Activated CD4-positive, alpha-beta memory T cell treated with anti-CD3 and anti-CD28 coated beads, Interleukin-2, amount 10 ng/mL, durations not matched to agents 7 days and 5 days (primary cell): ENCODE results near the gene MAPK1IP1L. TPM values are rescaled to one million over a fixed set of nuclear protein-coding genes. Genes with fewer than 3 reads are reported as not detected.

Experiments
- CTCF ChIA-PET: fragments of 350-600 bp; sonication (Branson Sonifier 250); formaldehyde crosslinking; loops from one replicate; lab custom pipeline; 2021; ENCODE audit warnings: antibody characterized with exemption, inconsistent platforms; lab: Charles Lee
- POLR2A ChIA-PET: fragments of 350-600 bp; sonication (Branson Sonifier 250); formaldehyde crosslinking; loops from one replicate; lab custom pipeline; 2021; ENCODE audit warnings: antibody characterized with exemption; lab: Charles Lee
- DNase-seq: peaks from one replicate; pipeline ENCODE4 v3.0.0-alpha.2; 2020
- H3K27ac Mint-ChIP-seq: one replicate; pipeline ENCODE4 v1.8.0; 2021; ENCODE audit warnings: mild to moderate bottlenecking, mixed read lengths
- H3K27me3 Mint-ChIP-seq: one replicate; pipeline ENCODE4 v1.8.0; 2021; ENCODE audit warnings: mixed read lengths
- H3K36me3 Mint-ChIP-seq: one replicate; pipeline ENCODE4 v1.8.0; 2021; ENCODE audit warnings: low read depth, mixed read lengths
- H3K4me1 Mint-ChIP-seq: one replicate; pipeline ENCODE4 v1.8.0; 2021; ENCODE audit warnings: mixed read lengths
- H3K4me3 Mint-ChIP-seq: one replicate; pipeline ENCODE4 v1.8.0; 2021; ENCODE audit warnings: mild to moderate bottlenecking, mixed read lengths
- H3K9me3 Mint-ChIP-seq: one replicate; pipeline ENCODE4 v1.8.0; 2021; ENCODE audit warnings: mixed read lengths
- total RNA-seq, 2 experiments: library from RNA; stranded (reverse); gene quantifications; one replicate each; pipeline ENCODE4 v1.2.3, GENCODE V29; 2021

The MAPK1IP1L gene
- total RNA-seq, 2 experiments from 2014 or later: 100 to 104 TPM

DNA sequence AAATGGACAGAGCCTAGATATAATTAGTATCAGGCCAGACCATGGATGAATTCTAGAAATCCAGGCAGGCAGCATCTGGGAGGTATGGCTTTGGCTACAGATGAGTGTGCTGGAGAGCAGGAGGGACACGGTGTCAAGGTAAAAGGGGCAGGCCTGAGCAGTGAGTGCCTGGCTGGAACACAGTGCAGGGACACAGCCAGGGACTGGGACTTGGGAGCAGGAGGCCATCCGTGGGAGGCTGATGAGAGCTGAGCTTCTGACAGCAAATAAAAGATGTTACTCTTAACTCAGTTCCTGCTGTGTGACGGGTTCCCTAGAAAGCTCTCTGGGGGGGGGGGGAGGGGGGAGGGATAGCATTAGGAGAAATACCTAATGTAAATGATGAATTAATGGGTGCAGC lies 64.0 kb downstream of the MAPK1IP1L start:
- CTCF ChIA-PET: no interaction called here
- Mint-ChIP-seq H3K36me3 (no peaks in the 10 kb centered on the region), H3K9me3 (no peaks in the 10 kb centered on the region), H3K4me1 (no peaks in the 10 kb centered on the region), H3K27me3 (peaks cover 6% of the 10 kb centered on the region), H3K27ac (no peak overlapping the region), H3K4me3 (no peak overlapping the region)
- POLR2A ChIA-PET: interaction anchor here (1.4 kb wide), 1 partner anchor 14 kb away, joined by 4 read pairs; the partner anchor contains the start of gene LGALS3
- DNase-seq: no peak

- DNase-seq: no peak
- Mint-ChIP-seq H3K4me3 (no peak overlapping the region), H3K9me3 (no peaks in the 10 kb centered on the region), H3K36me3 (no peaks in the 10 kb centered on the region), H3K27ac (no peak overlapping the region), H3K27me3 (peaks cover 6% of the 10 kb centered on the region), H3K4me1 (no peaks in the 10 kb centered on the region)
- CTCF ChIA-PET: no interaction called here
- POLR2A ChIA-PET: interaction anchor here (1.4 to 1.9 kb wide), 2 partner anchors 13 to 65 kb away, joined by 4 to 5 read pairs; partner anchors contain the start of genes LGALS3 and MAPK1IP1L
Observed at GRCh38 chr14:55115861-55116245, 64.4 kb downstream of the MAPK1IP1L start.

DNA sequence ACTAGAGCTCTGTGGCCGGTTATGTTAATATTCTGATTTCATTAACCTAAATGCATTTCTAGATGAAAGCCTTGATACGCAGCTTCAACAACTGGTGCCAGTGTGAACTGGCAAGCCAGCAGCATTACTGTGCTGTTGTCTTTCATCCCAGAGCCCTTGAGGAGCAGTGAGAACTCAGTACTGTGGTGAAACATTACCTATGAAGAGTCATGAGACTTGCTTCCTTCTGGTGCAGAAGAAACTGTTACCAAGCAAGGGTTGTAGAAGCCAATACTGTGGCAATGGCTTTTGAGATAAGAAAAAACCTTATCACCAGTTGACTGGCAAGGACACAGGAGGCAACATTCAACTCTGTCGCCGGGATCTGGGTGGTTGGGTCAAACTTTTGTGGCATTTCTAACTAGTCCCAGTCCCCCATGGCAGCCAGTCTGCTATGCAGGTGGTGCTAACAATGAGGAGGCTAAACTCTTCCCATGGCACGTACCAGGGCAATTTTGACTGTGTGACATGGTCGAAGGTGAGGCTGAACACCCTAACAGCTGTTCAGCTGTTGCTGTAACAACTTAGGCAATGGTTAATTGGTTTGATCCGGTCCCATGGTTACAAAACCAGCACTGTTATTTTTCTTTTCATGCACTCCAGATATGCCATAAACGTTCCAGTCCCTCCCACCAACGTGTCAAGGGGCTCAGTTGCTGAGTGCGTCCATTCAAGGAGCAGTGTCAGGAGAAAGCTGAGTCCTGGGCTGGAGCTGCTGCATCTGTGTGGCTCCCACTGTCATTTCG lies 65.0 kb downstream of the MAPK1IP1L start:
- Mint-ChIP-seq H3K27me3 (peaks cover 6% of the 10 kb centered on the region), H3K36me3 (no peaks in the 10 kb centered on the region), H3K27ac (no peak overlapping the region), H3K9me3 (no peaks in the 10 kb centered on the region), H3K4me3 (no peak overlapping the region), H3K4me1 (peaks cover 2% of the 10 kb centered on the region)
- DNase-seq: no peak
- ChIA-PET POLR2A (interaction anchor here (1.8 to 2.1 kb wide), 3 partner anchors 8 to 65 kb away, joined by 4 to 12 read pairs (median 5); partner anchors contain the start of gene MAPK1IP1L), CTCF (interaction anchor here (1.1 to 3.1 kb wide), 2 partner anchors 14 to 27 kb away, joined by 3 to 20 read pairs; no protein-coding TSS in a partner anchor)

DNA sequence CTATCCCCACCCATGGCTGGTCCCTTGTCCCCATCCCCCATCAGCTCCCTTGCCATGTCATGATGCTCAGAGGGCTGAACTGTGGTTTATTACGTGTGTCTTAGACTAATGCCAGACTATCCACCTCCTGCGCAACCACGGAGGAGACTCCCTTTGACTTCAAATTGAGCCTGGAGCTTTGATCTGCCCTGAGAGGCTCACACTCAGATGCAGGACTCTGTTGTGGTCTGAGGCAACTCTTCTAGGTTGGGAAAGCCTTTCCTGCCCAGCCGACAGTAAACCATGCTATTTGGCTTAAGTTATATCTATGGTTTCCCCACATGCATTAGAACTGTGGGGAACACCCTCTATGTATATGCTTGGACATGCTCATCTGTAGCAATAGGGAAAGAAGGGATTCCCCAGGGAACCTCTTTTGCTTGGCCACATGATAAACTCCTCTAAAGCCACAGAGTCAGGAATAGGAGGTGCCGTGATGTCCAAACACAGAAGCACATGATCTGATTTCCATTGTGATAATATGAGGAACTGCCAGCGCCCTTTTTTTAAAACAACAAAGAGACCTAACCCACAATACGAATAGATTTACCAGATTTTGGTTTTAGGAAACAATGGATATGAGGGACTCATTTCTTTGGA lies 66.5 kb downstream of the MAPK1IP1L start:
- H3K4me3 Mint-ChIP-seq: no peak overlapping the region
- POLR2A ChIA-PET: interaction anchor here (1.1 to 2.1 kb wide), 4 partner anchors 10 to 67 kb away, joined by 3 to 12 read pairs (median 4); partner anchors contain the start of gene MAPK1IP1L

DNA sequence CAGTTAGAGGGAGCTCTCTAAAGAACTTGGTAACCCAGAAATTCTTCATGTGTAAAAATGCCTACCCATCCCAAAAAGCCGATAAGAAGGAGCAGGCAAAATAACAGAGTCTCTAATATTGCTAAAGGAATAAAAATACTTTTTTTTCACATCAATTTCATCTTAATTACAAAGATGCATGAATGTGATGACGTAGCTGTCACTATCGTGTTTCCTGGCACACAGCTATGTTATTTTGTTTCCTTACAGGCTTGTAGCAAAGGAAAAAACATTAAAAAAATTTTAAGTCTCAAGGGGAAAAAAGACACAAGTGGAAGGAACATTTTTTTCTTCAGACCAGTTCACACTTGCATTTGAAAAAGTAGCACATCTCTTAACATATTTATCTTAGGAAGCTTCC lies 67.3 kb downstream of the MAPK1IP1L start:
- ChIA-PET CTCF (interaction anchor here (1.7 to 3.1 kb wide), 2 partner anchors 15 to 29 kb away, joined by 6 to 20 read pairs; no protein-coding TSS in a partner anchor), POLR2A (interaction anchor here (0.6 to 1.8 kb wide), 4 partner anchors 10 to 16 kb away, joined by 3 to 6 read pairs (median 5); partner anchors contain the start of gene LGALS3)
- Mint-ChIP-seq H3K9me3 (no peaks in the 10 kb centered on the region), H3K4me3 (no peak overlapping the region), H3K4me1 (peaks cover 2% of the 10 kb centered on the region), H3K27ac (no peak overlapping the region), H3K27me3 (peaks cover 10% of the 10 kb centered on the region), H3K36me3 (no peaks in the 10 kb centered on the region)
- no peak for DNase-seq

More for the DNA sequence above, 66.5 kb downstream of the MAPK1IP1L start:
- H3K36me3 Mint-ChIP-seq: no peaks in the 10 kb centered on the region
- no peak for DNase-seq
- H3K27ac Mint-ChIP-seq: no peak overlapping the region
- peaks cover 10% of the 10 kb centered on the region for H3K27me3 Mint-ChIP-seq
- no peaks in the 10 kb centered on the region for H3K9me3 Mint-ChIP-seq
- CTCF ChIA-PET: interaction anchor here (1.1 to 3.1 kb wide), 3 partner anchors 14 to 29 kb away, joined by 3 to 20 read pairs (median 6); no protein-coding TSS in a partner anchor
- H3K4me1 Mint-ChIP-seq: peaks cover 2% of the 10 kb centered on the region

Other genes with a start within 250 kb of the MAPK1IP1L start
- gene GCH1, start 148.8 kb upstream of the MAPK1IP1L start, total RNA-seq: 10 to 100 TPM; 68.7 to 70.3 TPM
- 10 to 100 TPM; 36.2 to 36.9 TPM for gene WDHD1, start 24.5 kb upstream of the MAPK1IP1L start, total RNA-seq
- gene SOCS4, start 24.4 kb upstream of the MAPK1IP1L start, total RNA-seq: 10 to 100 TPM; 24.2 to 32.0 TPM
- 10 to 100 TPM; 70.5 to 71.3 TPM for gene LGALS3, start 77.6 kb downstream of the MAPK1IP1L start, total RNA-seq
- 10 to 100 TPM; 89.7 to 95.8 TPM for gene DLGAP5, start 139.9 kb downstream of the MAPK1IP1L start, total RNA-seq
- gene FBXO34, start 219.8 kb downstream of the MAPK1IP1L start, total RNA-seq: 10 to 100 TPM; 25.1 to 25.5 TPM